Measurements from ENCODE around the gene ACTRT3.
A peak's percentile ranks its signal among the peaks of the same experiment; 100 is the strongest.

The ACTRT3 gene

GRCh38 chr3:169769287-169770181, at the start of gene ACTRT3:
Gene ACTRT3 (minus strand): TSS chr3:169769561. CDS start chr3:169769520, 41 bp downstream.
- H3K36me3 ChIP-seq (ENCODE audit: control insufficient read depth in 2 of 2, insufficient read depth in 2 of 2, low read length in 2 of 2): no peaks in the 10 kb centered on the region
- H3K9me3 ChIP-seq (ENCODE audit: control insufficient read depth in 2 of 2, low read length in 2 of 2): no peaks in the 10 kb centered on the region
- H3K4me1 ChIP-seq (ENCODE audit: control insufficient read depth, insufficient read depth, low read length): peaks cover 6% of the 10 kb centered on the region
- H3K9ac ChIP-seq (ENCODE audit: low read length in 2 of 2): peak within 1 kb of the TSS; percentile 86 to 89
- H3K27ac ChIP-seq (ENCODE audit: low read length): peak within 1 kb of the TSS; percentile 86
- peak within 1 kb of the TSS; percentile 86 to 94 for H3K4me3 ChIP-seq (ENCODE audit: low read length in 2 of 2)
- no peaks in the 10 kb centered on the region for H3K27me3 ChIP-seq (ENCODE audit: control insufficient read depth in 1 of 2, insufficient read depth in 2 of 2, low read length in 2 of 2)

GRCh38 chr3:169818316-169818715, 49.0 kb upstream of the ACTRT3 start:
- no peak overlapping the region for H3K9ac ChIP-seq (ENCODE audit: low read length in 2 of 2)
- no peak overlapping the region for H3K4me3 ChIP-seq (ENCODE audit: low read length in 2 of 2)
- H3K27me3 ChIP-seq (ENCODE audit: control insufficient read depth in 1 of 2, insufficient read depth in 2 of 2, low read length in 2 of 2): no peaks in the 10 kb centered on the region
- H3K27ac ChIP-seq (ENCODE audit: low read length): no peak overlapping the region
- no peaks in the 10 kb centered on the region for H3K36me3 ChIP-seq (ENCODE audit: control insufficient read depth in 2 of 2, insufficient read depth in 2 of 2, low read length in 2 of 2)
- H3K9me3 ChIP-seq (ENCODE audit: control insufficient read depth in 2 of 2, low read length in 2 of 2): no peaks in the 10 kb centered on the region
- peaks cover 6% of the 10 kb centered on the region for H3K4me1 ChIP-seq (ENCODE audit: control insufficient read depth, insufficient read depth, low read length)

GRCh38 chr3:169815590-169816150, 46.3 kb upstream of the ACTRT3 start:
- H3K27ac ChIP-seq (ENCODE audit: low read length): no peak overlapping the region
- no peaks in the 10 kb centered on the region for H3K27me3 ChIP-seq (ENCODE audit: control insufficient read depth in 1 of 2, insufficient read depth in 2 of 2, low read length in 2 of 2)
- H3K4me3 ChIP-seq (ENCODE audit: low read length in 2 of 2): no peak overlapping the region
- no peak overlapping the region for H3K9ac ChIP-seq (ENCODE audit: low read length in 2 of 2)
- no peaks in the 10 kb centered on the region for H3K9me3 ChIP-seq (ENCODE audit: control insufficient read depth in 2 of 2, low read length in 2 of 2)
- H3K4me1 ChIP-seq (ENCODE audit: control insufficient read depth, insufficient read depth, low read length): peaks cover 17% of the 10 kb centered on the region
- no peaks in the 10 kb centered on the region for H3K36me3 ChIP-seq (ENCODE audit: control insufficient read depth in 2 of 2, insufficient read depth in 2 of 2, low read length in 2 of 2)

GRCh38 chr3:169813757-169814517, 44.6 kb upstream of the ACTRT3 start:
- Histone ChIP-seq H3K9ac (ENCODE audit: low read length in 2 of 2) (no peak overlapping the region), H3K9me3 (ENCODE audit: control insufficient read depth in 2 of 2, low read length in 2 of 2) (no peaks in the 10 kb centered on the region), H3K4me1 (ENCODE audit: control insufficient read depth, insufficient read depth, low read length) (peaks cover 17% of the 10 kb centered on the region)

GRCh38 chr3:169813278-169813677, 43.9 kb upstream of the ACTRT3 start:
- H3K27me3 ChIP-seq (ENCODE audit: control insufficient read depth in 1 of 2, insufficient read depth in 2 of 2, low read length in 2 of 2): no peaks in the 10 kb centered on the region
- peaks cover 17% of the 10 kb centered on the region for H3K4me1 ChIP-seq (ENCODE audit: control insufficient read depth, insufficient read depth, low read length)
- no peaks in the 10 kb centered on the region for H3K36me3 ChIP-seq (ENCODE audit: control insufficient read depth in 2 of 2, insufficient read depth in 2 of 2, low read length in 2 of 2)
- H3K4me3 ChIP-seq (ENCODE audit: low read length in 2 of 2): peak overlapping the region; percentile 76
- no peak overlapping the region for H3K27ac ChIP-seq (ENCODE audit: low read length)
- H3K9ac ChIP-seq (ENCODE audit: low read length in 2 of 2): peak overlapping the region; percentile 73 to 75
- no peaks in the 10 kb centered on the region for H3K9me3 ChIP-seq (ENCODE audit: control insufficient read depth in 2 of 2, low read length in 2 of 2)

More at GRCh38 chr3:169813757-169814517, 44.6 kb upstream of the ACTRT3 start:
- Histone ChIP-seq H3K4me3 (ENCODE audit: low read length in 2 of 2) (peak overlapping the region; percentile 3 to 76), H3K27ac (ENCODE audit: low read length) (no peak overlapping the region), H3K36me3 (ENCODE audit: control insufficient read depth in 2 of 2, insufficient read depth in 2 of 2, low read length in 2 of 2) (no peaks in the 10 kb centered on the region), H3K27me3 (ENCODE audit: control insufficient read depth in 1 of 2, insufficient read depth in 2 of 2, low read length in 2 of 2) (no peaks in the 10 kb centered on the region)

GRCh38 chr3:169812332-169813235, 43.2 kb upstream of the ACTRT3 start, which contains the start of the genes LRRC34 and LRRIQ4:
Gene LRRC34 (minus strand): TSS chr3:169812904. CDS start chr3:169812548, 356 bp downstream.
Gene LRRIQ4 (plus strand): TSS chr3:169812870. CDS start chr3:169821922, 9,052 bp downstream.
- peak within 1 kb of the TSS; percentile 59 for H3K27ac ChIP-seq (ENCODE audit: low read length)

GRCh38 chr3:169811631-169812331, 42.4 kb upstream of the ACTRT3 start:
- Histone ChIP-seq H3K9me3 (ENCODE audit: control insufficient read depth in 2 of 2, low read length in 2 of 2) (no peaks in the 10 kb centered on the region), H3K4me3 (ENCODE audit: low read length in 2 of 2) (peak overlapping the region; percentile 76), H3K4me1 (ENCODE audit: control insufficient read depth, insufficient read depth, low read length) (peaks cover 17% of the 10 kb centered on the region), H3K9ac (ENCODE audit: low read length in 2 of 2) (peak overlapping the region; percentile 73 to 75), H3K27ac (ENCODE audit: low read length) (peak overlapping the region; percentile 59), H3K36me3 (ENCODE audit: control insufficient read depth in 2 of 2, insufficient read depth in 2 of 2, low read length in 2 of 2) (no peaks in the 10 kb centered on the region), H3K27me3 (ENCODE audit: control insufficient read depth in 1 of 2, insufficient read depth in 2 of 2, low read length in 2 of 2) (no peaks in the 10 kb centered on the region)

More at GRCh38 chr3:169812332-169813235, 43.2 kb upstream of the ACTRT3 start, which contains the start of the genes LRRC34 and LRRIQ4:
- Histone ChIP-seq H3K27me3 (ENCODE audit: control insufficient read depth in 1 of 2, insufficient read depth in 2 of 2, low read length in 2 of 2) (no peaks in the 10 kb centered on the region), H3K9ac (ENCODE audit: low read length in 2 of 2) (peak within 1 kb of the TSS; percentile 73 to 75), H3K9me3 (ENCODE audit: control insufficient read depth in 2 of 2, low read length in 2 of 2) (no peaks in the 10 kb centered on the region), H3K36me3 (ENCODE audit: control insufficient read depth in 2 of 2, insufficient read depth in 2 of 2, low read length in 2 of 2) (no peaks in the 10 kb centered on the region), H3K4me3 (ENCODE audit: low read length in 2 of 2) (peak within 1 kb of the TSS; percentile 76), H3K4me1 (ENCODE audit: control insufficient read depth, insufficient read depth, low read length) (peaks cover 17% of the 10 kb centered on the region)

GRCh38 chr3:169809230-169809795, 40.0 kb upstream of the ACTRT3 start:
- H3K4me1 ChIP-seq (ENCODE audit: control insufficient read depth, insufficient read depth, low read length): peaks cover 17% of the 10 kb centered on the region

GRCh38 chr3:169804681-169805080, 35.3 kb upstream of the ACTRT3 start:
- no peak overlapping the region for H3K27ac ChIP-seq (ENCODE audit: low read length)
- no peaks in the 10 kb centered on the region for H3K27me3 ChIP-seq (ENCODE audit: control insufficient read depth in 1 of 2, insufficient read depth in 2 of 2, low read length in 2 of 2)
- H3K4me1 ChIP-seq (ENCODE audit: control insufficient read depth, insufficient read depth, low read length): no peaks in the 10 kb centered on the region
- peaks cover 0 to 2% of the 10 kb centered on the region in 2 donors for H3K36me3 ChIP-seq (ENCODE audit: control insufficient read depth in 2 of 2, insufficient read depth in 2 of 2, low read length in 2 of 2)
- H3K9me3 ChIP-seq (ENCODE audit: control insufficient read depth in 2 of 2, low read length in 2 of 2): no peaks in the 10 kb centered on the region
- no peak overlapping the region for H3K9ac ChIP-seq (ENCODE audit: low read length in 2 of 2)
- no peak overlapping the region for H3K4me3 ChIP-seq (ENCODE audit: low read length in 2 of 2)

More at GRCh38 chr3:169809230-169809795, 40.0 kb upstream of the ACTRT3 start:
- H3K9ac ChIP-seq (ENCODE audit: low read length in 2 of 2): no peak overlapping the region
- no peak overlapping the region for H3K27ac ChIP-seq (ENCODE audit: low read length)
- no peaks in the 10 kb centered on the region for H3K9me3 ChIP-seq (ENCODE audit: control insufficient read depth in 2 of 2, low read length in 2 of 2)
- no peaks in the 10 kb centered on the region for H3K36me3 ChIP-seq (ENCODE audit: control insufficient read depth in 2 of 2, insufficient read depth in 2 of 2, low read length in 2 of 2)
- H3K4me3 ChIP-seq (ENCODE audit: low read length in 2 of 2): no peak overlapping the region
- H3K27me3 ChIP-seq (ENCODE audit: control insufficient read depth in 1 of 2, insufficient read depth in 2 of 2, low read length in 2 of 2): no peaks in the 10 kb centered on the region
